ENCODE results near the gene CNTNAP5. TPM values are rescaled to one million over a fixed set of nuclear protein-coding genes. Genes with fewer than 3 reads are reported as not detected.

CNTNAP5 gene
- total RNA-seq (2021): 0.39 and 0.48 TPM in 2 replicates
- long read RNA-seq, partial matches to known transcripts: 0 of 2 reads
- long read RNA-seq, other reads (novel, unspliced or antisense): 2 of 2 reads

DNA sequence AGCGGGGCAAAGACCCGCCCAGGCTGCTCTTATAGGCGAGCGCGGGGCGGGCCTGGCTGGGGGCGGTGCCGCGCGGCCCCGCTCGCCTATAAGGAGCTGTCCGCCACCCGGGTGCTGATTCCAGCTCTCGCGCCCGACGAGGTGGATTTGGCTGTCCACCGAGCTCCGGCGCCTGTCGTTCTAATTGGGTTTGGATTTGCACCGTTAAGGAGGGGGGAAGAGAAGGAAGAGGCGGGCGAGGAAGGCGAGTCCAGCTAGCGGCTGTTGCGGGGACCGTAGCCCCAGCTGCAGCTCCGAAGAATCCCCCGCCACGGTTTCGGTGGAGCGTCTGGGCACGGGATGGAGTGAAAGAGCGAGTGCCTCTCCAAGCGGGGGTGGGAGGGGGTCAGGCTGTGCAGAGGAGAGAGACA is at the start of gene CNTNAP5:
Gene CNTNAP5 (plus strand): TSS at position 117 of the 410 bp plus-strand sequence. CDS start 364 bp downstream, outside the sequence.
- no CpG with 5 or more reads among the region's 37 CpGs for WGBS (ENCODE audit: extremely low coverage, insufficient read length, low lambda C conversion rate)

More for the DNA sequence above, at the start of gene CNTNAP5:
- Histone ChIP-seq H3T11ph (ENCODE audit: low read length) (no peak within 1 kb of the TSS), H2BK5ac (ENCODE audit: insufficient read length, low read length) (no peak within 1 kb of the TSS), H4K20me1 (ENCODE audit: control insufficient read depth, insufficient read depth, insufficient read length) (no peaks in the 10 kb centered on the region), H2BK12ac (ENCODE audit: insufficient read length, low read depth, low read length) (no peak within 1 kb of the TSS), H3K18ac (ENCODE audit: insufficient read length, low read depth, low read length) (no peak within 1 kb of the TSS), H3K4me1 (ENCODE audit: insufficient read depth, low read length) (no peaks in the 10 kb centered on the region), H2AK5ac (ENCODE audit: insufficient read length, low read length) (no peak within 1 kb of the TSS), H3K27me3 (ENCODE audit: insufficient read depth, low read length) (peaks cover 13% of the 10 kb centered on the region; the same call in 1 of the 2 replicates), H3K9me3 (ENCODE audit: control insufficient read depth, low read depth, low read length) (no peaks in the 10 kb centered on the region), H2AFZ (ENCODE audit: low read length) (peak within 1 kb of the TSS; percentile 25), H3K23me2 (ENCODE audit: insufficient read length, low read depth, low read length, poor library complexity, severe bottlenecking) (peaks cover 14% of the 10 kb centered on the region), H3K23ac (ENCODE audit: insufficient read length, low read depth, low read length) (no peak within 1 kb of the TSS), H3K4ac (ENCODE audit: low read depth, low read length) (no peak within 1 kb of the TSS), H3K79me1 (ENCODE audit: insufficient read depth, low read depth, low read length, poor library complexity, severe bottlenecking) (no peaks in the 10 kb centered on the region), H4K5ac (ENCODE audit: insufficient read length, low read depth, low read length) (no peak within 1 kb of the TSS), H3K79me2 (ENCODE audit: insufficient read depth, low read length) (no peaks in the 10 kb centered on the region), H3K14ac (ENCODE audit: insufficient read depth, low read length) (no peak within 1 kb of the TSS), H2BK120ac (ENCODE audit: low read depth, low read length, poor library complexity, severe bottlenecking) (no peak within 1 kb of the TSS), H3K4me2 (ENCODE audit: insufficient read depth, insufficient read length, low read length) (peak within 1 kb of the TSS; percentile 99), H4K91ac (ENCODE audit: insufficient read length, low read depth, low read length) (no peak within 1 kb of the TSS), H3K56ac (ENCODE audit: insufficient read length, low read depth, low read length) (no peak within 1 kb of the TSS), H2BK15ac (ENCODE audit: low read depth, low read length) (no peak within 1 kb of the TSS), H4K8ac (replicated peaks; ENCODE audit: insufficient read length, low read depth, low read length) (no peak within 1 kb of the TSS), H2BK20ac (ENCODE audit: low read depth, low read length, poor library complexity, severe bottlenecking) (no peak within 1 kb of the TSS), H3K27ac (ENCODE audit: insufficient read length, low read depth, low read length) (no peak within 1 kb of the TSS), H3K9ac (ENCODE audit: extremely low read depth, insufficient read length, low read length) (peak within 1 kb of the TSS; percentile 10)
- DNase-seq: peak; percentile 84
- Mint-ChIP-seq H3K27ac (peak within 1 kb of the TSS in 1 of 3 experiments; percentile 40; a peak in 1 of 7 replicates), H3K27me3 (ENCODE audit: low read depth) (peaks cover 58% of the 10 kb centered on the region), H3K9me3 (no peaks in the 10 kb centered on the region), H3K4me3 (peak within 1 kb of the TSS; percentile 80 to 85), H3K4me1 (peaks cover 19 to 20% of the 10 kb centered on the region in 2 experiments), H3K36me3 (ENCODE audit: insufficient read depth in 1 of 3, low read depth in 3 of 3) (no peaks in the 10 kb centered on the region)
- TF ChIP-seq, protein P1, sequence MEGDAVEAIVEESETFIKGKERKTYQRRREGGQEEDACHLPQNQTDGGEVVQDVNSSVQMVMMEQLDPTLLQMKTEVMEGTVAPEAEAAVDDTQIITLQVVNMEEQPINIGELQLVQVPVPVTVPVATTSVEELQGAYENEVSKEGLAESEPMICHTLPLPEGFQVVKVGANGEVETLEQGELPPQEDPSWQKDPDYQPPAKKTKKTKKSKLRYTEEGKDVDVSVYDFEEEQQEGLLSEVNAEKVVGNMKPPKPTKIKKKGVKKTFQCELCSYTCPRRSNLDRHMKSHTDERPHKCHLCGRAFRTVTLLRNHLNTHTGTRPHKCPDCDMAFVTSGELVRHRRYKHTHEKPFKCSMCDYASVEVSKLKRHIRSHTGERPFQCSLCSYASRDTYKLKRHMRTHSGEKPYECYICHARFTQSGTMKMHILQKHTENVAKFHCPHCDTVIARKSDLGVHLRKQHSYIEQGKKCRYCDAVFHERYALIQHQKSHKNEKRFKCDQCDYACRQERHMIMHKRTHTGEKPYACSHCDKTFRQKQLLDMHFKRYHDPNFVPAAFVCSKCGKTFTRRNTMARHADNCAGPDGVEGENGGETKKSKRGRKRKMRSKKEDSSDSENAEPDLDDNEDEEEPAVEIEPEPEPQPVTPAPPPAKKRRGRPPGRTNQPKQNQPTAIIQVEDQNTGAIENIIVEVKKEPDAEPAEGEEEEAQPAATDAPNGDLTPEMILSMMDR (conservative IDR thresholded peaks at IDR 0.05): no peak
